NCI-H524 treated with DMSO at 0.1 percent for 48 hours (cell line): Measurements from ENCODE around the gene HS1BP3.

Experiments used
- DNase-seq: peaks from one replicate; lab custom pipeline; 2025; lab: John Stamatoyannopoulos, UW

Gene HS1BP3

DNA sequence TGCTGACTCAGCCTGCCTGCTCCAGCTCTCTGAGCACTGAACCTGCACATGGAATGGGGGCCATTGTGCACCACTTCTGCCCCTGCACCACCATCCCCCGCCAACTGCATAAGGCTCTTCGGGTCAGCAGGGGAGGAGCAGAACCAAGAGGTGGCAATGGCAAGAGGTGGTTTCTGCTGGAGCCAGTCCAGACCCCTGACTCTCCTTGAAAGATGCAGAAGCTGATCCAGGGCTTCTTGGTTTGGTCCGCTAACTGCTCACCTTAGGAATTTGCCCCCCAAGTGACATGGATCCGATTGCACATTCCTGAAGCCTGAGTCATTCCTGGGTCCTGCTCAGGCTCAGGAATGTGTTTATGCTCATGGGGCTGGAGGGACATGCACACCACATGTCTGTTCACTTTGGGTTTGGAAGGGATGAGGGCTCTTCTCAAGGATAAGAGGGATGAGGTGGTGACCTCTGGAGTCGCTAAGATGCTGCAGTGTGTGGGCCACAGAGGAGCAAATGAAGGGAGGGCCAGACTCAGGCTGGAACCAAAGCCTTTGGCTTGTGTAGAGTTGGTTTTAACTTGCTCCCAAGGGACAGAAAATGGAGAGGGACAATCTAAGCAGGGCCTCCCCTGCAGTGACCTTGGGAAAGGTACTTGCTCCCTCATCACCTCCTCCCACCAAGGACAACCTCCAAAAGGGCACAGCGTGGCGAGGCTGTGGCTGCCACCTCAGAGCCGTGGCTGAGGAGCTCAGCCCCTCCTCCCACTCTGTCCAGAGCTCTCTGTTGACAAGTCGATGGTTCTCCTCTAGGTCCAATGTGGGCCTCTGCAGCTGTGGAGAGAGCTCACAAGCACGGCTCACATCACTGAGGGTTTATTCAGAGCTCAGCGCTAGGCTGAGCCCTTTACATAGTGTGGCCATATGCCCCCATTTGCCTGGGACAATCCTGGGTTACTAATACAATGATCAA lies 66.2 kb downstream of the HS1BP3 start:
- DNase-seq = no peak

DNA sequence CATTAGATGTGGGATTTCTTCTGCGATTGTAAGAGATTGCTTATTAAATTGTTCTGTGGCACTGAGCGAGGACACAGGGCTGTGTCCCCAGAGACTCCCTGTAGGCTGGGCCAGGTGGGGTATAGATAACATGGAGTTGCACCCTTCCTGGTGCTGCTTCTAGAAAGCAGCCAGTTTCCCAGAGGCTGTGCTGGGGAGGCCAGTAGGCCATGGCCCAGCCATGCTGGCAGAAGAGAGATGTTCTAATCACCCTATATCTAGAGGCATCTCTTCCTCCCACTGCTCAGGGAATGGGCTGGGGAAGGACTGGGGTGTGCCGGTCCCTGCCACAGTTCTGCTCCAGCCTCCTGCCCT lies 66.9 kb downstream of the HS1BP3 start:
- DNase-seq = no peak

GRCh38 chr2:20583425-20583881 lies 67.4 kb downstream of the HS1BP3 start:
- DNase-seq = no peak

GRCh38 chr2:20582600-20583221 lies 68.2 kb downstream of the HS1BP3 start:
- DNase-seq = no peak

DNA sequence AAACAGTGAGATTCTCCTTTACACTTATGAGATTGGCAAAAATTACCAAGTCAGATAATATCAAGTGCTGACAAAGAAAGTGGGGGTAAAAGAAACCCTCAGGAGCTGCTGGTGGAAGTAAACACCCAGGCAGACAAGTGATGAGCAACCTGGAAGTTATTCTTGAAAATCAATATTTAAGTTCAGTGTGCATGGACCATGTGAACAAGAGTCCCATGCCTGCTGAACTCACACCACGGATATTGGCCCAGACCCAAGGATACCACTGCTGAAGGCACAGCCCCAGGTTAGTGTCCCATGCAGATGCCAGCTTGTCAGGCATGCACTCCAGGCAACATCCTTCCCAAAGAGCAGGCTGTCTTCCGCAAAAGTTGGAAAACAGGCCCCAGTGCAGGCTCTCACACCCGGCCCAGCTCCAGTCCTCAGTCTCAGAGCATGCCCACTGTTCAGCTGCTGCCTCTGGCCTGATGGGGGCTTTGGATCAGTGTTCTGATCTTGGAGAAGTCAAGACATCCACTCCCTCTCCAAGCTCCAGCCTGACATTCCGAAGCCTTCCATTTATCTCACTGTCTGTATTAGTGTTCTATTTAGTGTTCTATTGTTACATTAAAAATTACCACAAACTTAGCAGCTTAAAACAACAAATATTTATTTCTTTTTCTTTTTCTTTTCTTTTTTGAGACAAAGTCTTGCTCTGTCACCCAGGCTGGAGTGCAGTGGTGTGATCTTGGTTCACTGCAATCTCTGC lies 70.0 kb downstream of the HS1BP3 start:
- no peak for DNase-seq

GRCh38 chr2:20579866-20580265 lies 71.0 kb downstream of the HS1BP3 start:
- no peak for DNase-seq

DNA sequence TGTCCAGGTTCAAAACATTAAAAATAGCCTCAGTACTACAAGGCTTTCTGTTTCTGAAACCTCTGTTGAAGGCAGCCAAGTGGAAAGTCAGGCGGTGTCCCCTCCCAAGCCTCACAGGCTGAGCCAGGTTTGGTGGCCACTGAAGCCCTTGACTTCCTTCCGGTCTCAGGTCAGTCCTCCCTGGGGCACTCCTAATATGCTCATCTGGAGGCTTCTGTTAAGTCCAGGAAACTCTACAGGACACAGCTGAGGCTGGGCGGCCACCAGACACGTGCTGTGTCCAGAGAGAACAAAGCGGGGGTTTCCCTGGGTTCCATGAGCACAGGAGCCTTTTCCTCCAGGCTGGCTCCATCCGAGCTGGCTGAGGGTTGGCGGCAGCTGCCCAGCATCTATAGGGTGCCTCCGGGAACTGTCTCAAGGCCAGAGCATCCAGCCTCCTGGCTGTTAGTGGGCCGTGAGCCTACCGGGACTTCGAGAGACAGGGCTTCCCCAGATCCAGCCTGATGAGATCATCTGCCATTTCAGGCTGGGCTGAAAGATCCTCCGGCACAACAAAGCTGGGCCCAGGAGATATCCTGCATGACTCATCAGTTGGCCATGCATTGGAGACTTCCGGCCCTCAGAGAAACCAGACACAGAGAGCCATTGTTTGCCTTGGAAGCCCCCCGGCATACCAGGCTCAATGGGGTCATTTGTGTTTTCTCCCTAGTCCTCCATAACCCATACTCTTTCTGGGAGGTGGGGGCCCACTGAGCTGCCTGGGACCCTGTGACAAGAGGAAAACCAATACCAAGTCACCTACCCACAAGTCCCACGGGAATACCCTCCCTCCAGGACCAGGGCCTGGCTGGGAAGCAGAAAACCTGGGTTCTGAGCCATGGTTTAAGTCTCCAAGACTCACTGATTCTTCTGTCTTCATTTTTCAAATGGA lies 71.7 kb downstream of the HS1BP3 start:
- no peak for DNase-seq

DNA sequence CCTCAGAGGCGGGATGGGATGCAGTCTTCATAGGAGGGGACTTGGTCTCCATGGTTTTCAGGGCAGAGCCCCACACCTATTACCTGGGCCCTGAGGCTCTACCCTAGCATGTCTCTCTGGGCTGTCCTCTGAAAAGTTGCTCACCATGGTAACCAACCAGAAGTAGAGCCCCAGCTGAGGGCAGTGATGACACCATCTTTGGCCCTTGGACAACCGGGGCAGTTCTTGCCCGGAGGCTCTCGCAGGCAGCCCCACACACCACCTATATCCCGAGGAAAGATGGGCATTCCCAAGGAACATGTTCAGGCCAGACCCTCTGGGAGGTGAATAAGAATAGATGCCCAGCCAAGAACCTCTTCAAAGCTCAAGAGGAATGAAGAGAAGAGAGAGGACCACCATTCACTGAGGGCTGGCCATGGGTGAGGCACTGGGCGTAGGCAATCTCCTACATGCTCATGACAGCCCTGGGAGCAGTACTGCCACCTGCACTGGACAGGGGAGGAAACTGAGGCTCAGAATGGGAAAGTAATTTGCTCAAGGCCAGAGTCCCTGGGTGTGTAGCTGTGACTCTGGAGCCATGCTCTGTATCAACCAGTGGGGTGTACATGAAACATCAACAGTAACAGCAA lies 72.5 kb downstream of the HS1BP3 start:
- no peak for DNase-seq

- no peak for DNase-seq
These were observed 73.2 kb downstream of the HS1BP3 start for GRCh38 chr2:20577495-20578235.

- no peak for DNase-seq
These were observed 74.2 kb downstream of the HS1BP3 start for GRCh38 chr2:20576598-20577115.

- DNase-seq = no peak
These were observed 74.8 kb downstream of the HS1BP3 start for GRCh38 chr2:20575935-20576597.

DNA sequence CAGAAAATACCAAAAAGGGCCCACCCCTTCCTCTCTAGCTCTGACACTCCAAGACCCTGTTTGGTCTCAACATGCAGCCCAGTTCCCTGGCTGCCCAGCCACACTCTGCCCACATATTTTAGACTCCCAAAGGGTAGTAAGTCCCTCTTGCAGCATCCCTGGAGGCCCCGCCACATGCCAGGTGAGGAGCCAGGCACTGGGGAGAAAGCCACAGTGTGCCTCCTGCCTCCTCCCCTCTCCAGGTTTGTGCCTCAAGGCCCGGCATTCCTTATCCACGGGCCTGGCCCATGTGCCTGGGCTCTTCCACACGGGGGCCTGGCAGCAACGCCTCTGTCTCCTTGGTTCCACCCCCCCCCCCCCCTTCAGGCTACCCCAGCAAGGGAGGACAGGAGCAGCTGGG lies 75.5 kb downstream of the HS1BP3 start:
- DNase-seq = no peak

DNA sequence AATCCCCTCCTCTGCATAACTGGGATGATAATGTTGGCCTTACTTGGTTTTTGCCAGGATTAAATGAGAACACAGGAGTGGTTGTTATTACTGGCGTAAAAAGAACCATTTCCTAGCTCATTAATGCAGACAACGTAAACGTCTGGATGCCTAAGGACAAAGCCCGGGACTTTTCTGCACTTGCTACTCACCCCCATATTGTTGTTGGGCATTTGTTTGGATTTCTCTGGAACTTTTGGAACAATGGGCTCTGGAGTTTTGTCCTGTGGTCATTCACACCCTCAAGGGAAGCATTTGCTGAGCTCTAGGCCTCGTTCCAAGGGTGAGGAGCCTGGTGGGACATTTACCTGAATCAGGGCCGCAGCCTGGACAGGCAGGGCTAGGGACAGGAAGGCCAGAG lies 76.0 kb downstream of the HS1BP3 start:
- no peak for DNase-seq

- no peak for DNase-seq
These were observed 76.4 kb downstream of the HS1BP3 start for GRCh38 chr2:20574423-20574911.

DNA sequence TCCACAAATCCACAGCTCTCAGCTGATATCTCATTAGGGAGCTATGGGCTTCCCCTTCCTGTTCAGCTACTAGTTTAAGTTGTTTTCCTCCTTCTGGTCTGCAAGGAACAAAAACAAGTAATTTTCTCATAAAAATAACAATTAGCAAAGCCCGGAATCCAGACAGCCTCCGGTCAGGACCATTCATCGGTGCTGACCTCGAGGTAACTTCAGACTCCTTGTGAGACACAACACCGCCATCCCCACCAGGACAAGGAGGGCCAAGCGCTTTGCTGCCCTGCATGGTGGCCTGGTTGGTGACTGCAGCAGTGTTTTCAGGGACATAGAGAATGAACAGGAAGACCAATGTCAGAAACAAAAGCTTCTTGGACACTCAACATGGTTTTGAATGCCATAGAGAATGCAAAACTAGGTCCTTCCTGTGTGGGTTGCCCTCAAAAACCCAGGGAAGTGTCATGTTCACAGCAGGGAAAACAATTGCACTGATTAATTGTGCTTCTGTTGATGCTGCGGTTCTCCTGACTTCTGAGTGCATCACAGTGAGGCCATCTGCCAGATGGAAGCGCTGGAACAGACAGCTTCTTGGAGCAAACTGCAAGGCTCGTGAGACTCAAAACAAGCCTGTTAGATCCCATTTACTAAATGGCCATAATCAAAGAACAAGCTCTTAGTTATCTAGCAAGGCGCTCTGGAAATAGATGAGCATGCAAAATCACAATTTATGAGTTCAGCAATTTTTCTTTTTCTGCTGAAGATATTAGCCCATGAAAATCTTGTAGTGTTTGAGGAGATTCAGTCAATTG lies 77.1 kb downstream of the HS1BP3 start:
- no peak for DNase-seq

GRCh38 chr2:20572221-20572620 lies 78.7 kb downstream of the HS1BP3 start:
- no peak for DNase-seq

DNA sequence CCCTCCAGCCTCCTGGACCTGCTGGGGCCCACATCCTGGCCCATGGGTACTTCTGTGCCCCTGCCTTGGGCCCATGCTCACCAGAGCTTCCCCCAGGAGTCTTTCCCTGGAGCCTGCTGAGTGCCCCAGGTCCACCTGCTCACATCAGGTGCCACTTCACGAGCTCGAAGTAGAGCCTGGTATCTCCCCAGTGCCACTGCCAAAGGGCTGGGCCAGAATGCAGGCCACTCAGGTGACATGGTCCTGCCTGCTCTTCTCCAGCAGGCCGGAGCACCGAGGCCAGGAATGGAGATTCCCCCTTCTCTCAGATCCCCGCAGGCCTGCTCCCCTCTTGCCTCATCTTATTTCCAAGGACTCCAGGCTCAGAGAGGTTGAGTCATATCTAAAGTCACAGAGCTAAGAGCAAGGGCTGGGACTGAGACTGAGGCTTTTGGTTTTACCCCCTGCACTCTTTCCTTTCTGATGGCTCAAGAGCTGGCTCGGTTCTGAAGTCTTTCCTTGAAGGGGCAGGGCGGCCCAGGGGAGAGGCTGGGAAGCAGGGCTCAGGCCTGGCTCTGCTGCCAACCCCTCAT lies 79.2 kb downstream of the HS1BP3 start:
- DNase-seq = no peak

DNA sequence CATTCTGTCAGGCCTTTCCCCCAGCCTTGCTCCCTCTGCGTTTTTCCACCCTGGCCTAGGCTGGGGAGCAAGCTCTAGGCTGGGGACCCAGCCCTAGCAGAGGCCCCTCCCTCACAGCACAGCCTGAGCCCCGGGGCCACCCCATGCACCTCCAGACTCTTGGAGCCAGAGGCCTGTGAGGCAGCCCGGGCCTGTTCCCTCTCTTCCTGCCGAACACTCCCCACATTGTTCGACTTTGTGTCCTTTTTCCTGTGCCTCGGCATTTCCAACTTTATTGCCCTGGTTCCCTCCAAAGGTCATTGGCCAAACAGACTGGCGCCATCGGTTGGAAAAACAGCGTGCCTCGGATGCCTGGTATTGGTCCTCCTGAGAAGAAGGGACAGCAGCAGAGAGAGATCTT lies 79.7 kb downstream of the HS1BP3 start:
- no peak for DNase-seq
